Right atrium auricular region (tissue), 2 donors: Measurements from ENCODE around the gene FBXL3. TPM values are rescaled to one million over a fixed set of nuclear protein-coding genes. Genes with fewer than 3 reads are reported as not detected.
"Not testable (repeated sequence)": the region's sequence is repeated elsewhere in the genome, so short reads cannot be mapped to it uniquely, and the experiment has no call there.

ENCODE experiments used
- DNase-seq: peaks from one replicate; pipeline ENCODE4 v3.0.0-alpha.2; 2019; ENCODE audit warnings: low spot score
- H3K27ac ChIP-seq, 2 donors: fragments of 200-600 bp; sonication (generic); 1 replicate in 1 of 2; 2 replicates in 1 of 2; pipeline ENCODE4 v1.5.1; 2016 to 2019
- H3K27me3 ChIP-seq, 2 donors: fragments of 200-600 bp; sonication (generic); one replicate each; pipeline versions ENCODE4 v1.5.1 to v1.6.0; 2017 to 2019
- H3K36me3 ChIP-seq: fragments of 200-600 bp; sonication (generic); one replicate; pipeline ENCODE4 v1.5.1; 2016
- H3K4me1 ChIP-seq, 2 donors: fragments of 200-600 bp; sonication (generic); one replicate each; pipeline versions ENCODE4 v1.5.1 to v1.6.0; 2017 to 2019
- H3K4me3 ChIP-seq, 2 donors: fragments of 200-600 bp; sonication (generic); 1 replicate in 1 of 2; 2 replicates in 1 of 2; pipeline ENCODE4 v1.5.1; 2017 to 2019; ENCODE audit warnings: mild to moderate bottlenecking in 1 of 2, moderate library complexity in 1 of 2
- H3K9me3 ChIP-seq, 2 donors: fragments of 200-600 bp; sonication (generic); one replicate each; pipeline ENCODE4 v1.5.1; 2019
- CTCF ChIP-seq, 2 donors: fragments of 200-600 bp; sonication (generic); IDR thresholded peaks; one replicate each; pipeline ENCODE4 v1.5.1; 2019; ENCODE audit warnings: antibody characterized with exemption in 2 of 2
- total RNA-seq, 2 donors: library from RNA; depleted of rRNA; stranded (reverse); fragments of >200 nt; gene quantifications; one replicate each; pipeline ENCODE4 v1.1.0, GENCODE V29; 2016

FBXL3 gene
- total RNA-seq, 2 donors from 2014 or later: 47.2 to 48.1 TPM

GRCh38 chr13:76967031-76967430 is 59.9 kb downstream of the FBXL3 start:
- Histone ChIP-seq H3K4me3 (no peak overlapping the region), H3K27me3 (no peaks in the 10 kb centered on the region), H3K36me3 (no peaks in the 10 kb centered on the region), H3K27ac (no peak overlapping the region), H3K9me3 (no peaks in the 10 kb centered on the region), H3K4me1 (peaks cover 0 to 10% of the 10 kb centered on the region in 2 donors)
- no peak for DNase-seq
- no peak for TF ChIP-seq CTCF (IDR thresholded peaks at IDR 0.05)

- Histone ChIP-seq H3K27ac (no peak overlapping the region), H3K4me1 (peaks cover 0 to 10% of the 10 kb centered on the region in 2 donors), H3K9me3 (no peaks in the 10 kb centered on the region), H3K36me3 (no peaks in the 10 kb centered on the region), H3K27me3 (no peaks in the 10 kb centered on the region), H3K4me3 (no peak overlapping the region)
- no peak for TF ChIP-seq CTCF (IDR thresholded peaks at IDR 0.05)
- peak; percentile 68 for DNase-seq
Measured at GRCh38 chr13:76965759-76966421, 61.1 kb downstream of the FBXL3 start.

GRCh38 chr13:76959734-76960133 is 67.2 kb downstream of the FBXL3 start:
- H3K9me3 ChIP-seq: peaks cover 6 to 15% of the 10 kb centered on the region in 2 donors
- DNase-seq, H3K4me1 ChIP-seq: not testable (repeated sequence)

GRCh38 chr13:76958841-76959432 is 68.0 kb downstream of the FBXL3 start:
- H3K4me3 ChIP-seq: no peak overlapping the region
- H3K36me3 ChIP-seq: no peaks in the 10 kb centered on the region
- no peak for TF ChIP-seq CTCF (IDR thresholded peaks at IDR 0.05)
- DNase-seq: no peak
- H3K27ac ChIP-seq: no peak overlapping the region
- no peaks in the 10 kb centered on the region for H3K27me3 ChIP-seq
- H3K4me1 ChIP-seq: no peaks in the 10 kb centered on the region
- peaks cover 6 to 15% of the 10 kb centered on the region in 2 donors for H3K9me3 ChIP-seq

More at GRCh38 chr13:76959734-76960133, 67.2 kb downstream of the FBXL3 start:
- not testable (repeated sequence) for H3K27me3 ChIP-seq, H3K36me3 ChIP-seq, H3K27ac ChIP-seq, H3K4me3 ChIP-seq

GRCh38 chr13:76955661-76956060 is 71.3 kb downstream of the FBXL3 start:
- Histone ChIP-seq H3K27me3 (no peaks in the 10 kb centered on the region), H3K4me1 (no peaks in the 10 kb centered on the region), H3K36me3 (no peaks in the 10 kb centered on the region), H3K4me3 (no peak overlapping the region), H3K9me3 (peaks cover 6 to 13% of the 10 kb centered on the region in 2 donors), H3K27ac (no peak overlapping the region)
- DNase-seq: no peak
- TF ChIP-seq CTCF (IDR thresholded peaks at IDR 0.05): no peak

Other genes starting within 250 kb of the FBXL3 start
- 10 to 100 TPM; 48.9 to 57.4 TPM for gene KCTD12, start 140.8 kb downstream of the FBXL3 start, total RNA-seq
- gene ACOD1, start 78.6 kb downstream of the FBXL3 start, total RNA-seq: not detected
- 10 to 100 TPM; 15.8 to 18.4 TPM for gene CLN5, start 35.1 kb downstream of the FBXL3 start, total RNA-seq